Uterus (tissue), 2 donors: ENCODE measurements around the gene ZNF701.

ENCODE experiments used
- POLR2A ChIP-seq, 2 donors: fragments of 450-650 bp; IDR thresholded peaks; one replicate each; pipeline ENCODE4 v1.6.1; 2016; ENCODE audit warnings: antibody characterized with exemption in 2 of 2, mild to moderate bottlenecking in 1 of 2, moderate library complexity in 1 of 2
- TF ChIP-seq, protein P1 (sequence below), 4 experiments: fragments of 200-600 bp in 2 of 4; fragments of 450-650 bp in 2 of 4; sonication (generic) in 2 of 4; IDR thresholded peaks; one replicate each; pipeline ENCODE4 v1.5.1; 2016 to 2019; ENCODE audit warnings: antibody characterized with exemption in 4 of 4, mild to moderate bottlenecking in 2 of 4, moderate library complexity in 1 of 4

DNA sequence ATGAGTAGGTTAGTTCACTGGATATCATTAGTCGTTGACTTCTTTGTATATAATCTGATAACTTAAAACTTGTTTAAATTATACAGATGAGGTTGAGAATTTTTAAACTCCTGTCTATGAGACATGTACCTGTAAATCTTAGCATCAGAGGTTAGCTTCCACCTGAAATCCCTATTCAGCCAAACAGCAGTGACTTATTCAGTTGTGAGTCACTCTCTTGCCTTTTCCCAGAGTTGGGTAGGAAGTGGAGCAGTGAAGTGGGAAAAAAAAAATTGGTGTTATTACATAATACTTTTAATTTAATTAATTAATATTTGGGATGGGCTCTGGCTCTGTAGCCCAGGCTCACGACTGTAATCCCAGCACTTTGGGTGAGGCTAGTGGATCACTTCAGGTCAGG is 32.9 kb downstream of the ZNF701 start:
- TF ChIP-seq, protein P1, sequence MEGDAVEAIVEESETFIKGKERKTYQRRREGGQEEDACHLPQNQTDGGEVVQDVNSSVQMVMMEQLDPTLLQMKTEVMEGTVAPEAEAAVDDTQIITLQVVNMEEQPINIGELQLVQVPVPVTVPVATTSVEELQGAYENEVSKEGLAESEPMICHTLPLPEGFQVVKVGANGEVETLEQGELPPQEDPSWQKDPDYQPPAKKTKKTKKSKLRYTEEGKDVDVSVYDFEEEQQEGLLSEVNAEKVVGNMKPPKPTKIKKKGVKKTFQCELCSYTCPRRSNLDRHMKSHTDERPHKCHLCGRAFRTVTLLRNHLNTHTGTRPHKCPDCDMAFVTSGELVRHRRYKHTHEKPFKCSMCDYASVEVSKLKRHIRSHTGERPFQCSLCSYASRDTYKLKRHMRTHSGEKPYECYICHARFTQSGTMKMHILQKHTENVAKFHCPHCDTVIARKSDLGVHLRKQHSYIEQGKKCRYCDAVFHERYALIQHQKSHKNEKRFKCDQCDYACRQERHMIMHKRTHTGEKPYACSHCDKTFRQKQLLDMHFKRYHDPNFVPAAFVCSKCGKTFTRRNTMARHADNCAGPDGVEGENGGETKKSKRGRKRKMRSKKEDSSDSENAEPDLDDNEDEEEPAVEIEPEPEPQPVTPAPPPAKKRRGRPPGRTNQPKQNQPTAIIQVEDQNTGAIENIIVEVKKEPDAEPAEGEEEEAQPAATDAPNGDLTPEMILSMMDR (IDR thresholded peaks at IDR 0.05) = no peak
- no peak for TF ChIP-seq POLR2A (IDR thresholded peaks at IDR 0.05)
